Lung (tissue), 12 donors: ENCODE results near the gene NT5DC3. TPM values are rescaled to one million over a fixed set of nuclear protein-coding genes. Genes with fewer than 3 reads are reported as not detected.
"Not testable (repeated sequence)": the region's sequence is repeated elsewhere in the genome, so short reads cannot be mapped to it uniquely, and the experiment has no call there.

ENCODE experiments used
- ATAC-seq: fragments of 200-7000 bp; cut with Tn5 transposase; one replicate; pipeline ENCODE4 v1.9.1; 2020; ENCODE audit warnings: moderate number of reproducible peaks; ENCODE audit not compliant: insufficient read depth, low FRiP score
- DNase-seq, 3 donors: peaks; one replicate each; pipeline ENCODE4 v3.0.0-alpha.2; 2013 to 2017
- H3K27ac ChIP-seq, 2 donors: one replicate each; pipeline ENCODE4 v1.5.1; 2013; ENCODE audit warnings: mild to moderate bottlenecking in 2 of 2, moderate library complexity in 2 of 2, control low read depth in 1 of 2, inconsistent platforms in 1 of 2, low read depth in 1 of 2, low read length in 1 of 2
- H3K27me3 ChIP-seq, 3 donors: one replicate each; pipeline ENCODE4 v1.5.1; 2013; ENCODE audit warnings: low read length in 2 of 3; ENCODE audit not compliant: control insufficient read depth in 3 of 3, insufficient read depth in 3 of 3
- H3K36me3 ChIP-seq, 4 donors: one replicate each; pipeline ENCODE4 v1.5.1; 2013; ENCODE audit warnings: low read length in 4 of 4, mild to moderate bottlenecking in 1 of 4, moderate library complexity in 1 of 4; ENCODE audit not compliant: control insufficient read depth in 4 of 4, insufficient read depth in 4 of 4
- H3K4me1 ChIP-seq, 5 donors: one replicate each; pipeline ENCODE4 v1.5.1; 2013; ENCODE audit warnings: low read length in 5 of 5, mild to moderate bottlenecking in 2 of 5, moderate library complexity in 1 of 5; ENCODE audit not compliant: control insufficient read depth in 5 of 5, insufficient read depth in 5 of 5
- H3K4me3 ChIP-seq: one replicate; pipeline ENCODE4 v1.5.1; 2013; ENCODE audit warnings: mild to moderate bottlenecking, control low read depth, moderate library complexity
- H3K9ac ChIP-seq, 2 donors: one replicate each; pipeline ENCODE4 v1.5.1; 2013; ENCODE audit warnings: low read length in 2 of 2, control low read depth in 1 of 2; ENCODE audit not compliant: insufficient read depth in 1 of 2
- H3K9me3 ChIP-seq, 4 donors: one replicate each; pipeline ENCODE4 v1.5.1; 2013; ENCODE audit warnings: low read length in 3 of 4, mild to moderate bottlenecking in 1 of 4, moderate library complexity in 1 of 4; ENCODE audit not compliant: control insufficient read depth in 4 of 4, insufficient read depth in 3 of 4
- CTCF ChIP-seq: IDR thresholded peaks from 2 replicates; pipeline ENCODE4 v1.5.1; 2012; ENCODE audit warnings: mild to moderate bottlenecking; ENCODE audit errors: control extremely low read depth, extremely low read depth
- WGBS, 2 donors: extraction: QIAGEN DNeasy Blood & Tissue Kit; methylation state at CpG; one replicate each; pipeline ENCODE4 v1.1.7; 2013; 5-methylcytosine and 5-hydroxymethylcytosine counted together
- polyA plus RNA-seq, 2 donors: library from polyadenylated mRNA; stranded (reverse); fragments of 200-250 nt; gene quantifications; one replicate each; pipeline ENCODE4 v1.2.1, GENCODE V29; 2013
- total RNA-seq, 2 donors: library from RNA; depleted of rRNA in 1 of 2; stranded (reverse); fragments of >200 nt in 1 of 2; gene quantifications; one replicate each; pipeline ENCODE4 v1.2.1, GENCODE V29; 2014 to 2021
- donor health status: control.
- donor health status: control.
- donor health status: Bipolar disorder and iron deficiency.
- donor health status: healthy.
- donor health status: DM: yes; HTN: yes; CAD: no.

NT5DC3 gene
- total and polyA plus RNA-seq, 4 donors = 0.93 to 12.3 (median 3.6) TPM

- peak in 2 of 3 donors; percentile 13 to 41 for DNase-seq
- TF ChIP-seq CTCF = no peak
- WGBS, 2 donors = 70 to 74% methylated on average over 4 of the region's 4 CpGs
- H3K36me3 ChIP-seq = no peaks in the 10 kb centered on the region
- H3K27me3 ChIP-seq = peaks cover 0 to 7% (median 0%) of the 10 kb centered on the region in 3 donors
- H3K9ac ChIP-seq = no peak overlapping the region
- H3K9me3 ChIP-seq = no peaks in the 10 kb centered on the region
- ATAC-seq = no peak
- H3K4me3 ChIP-seq = no peak overlapping the region
- H3K27ac ChIP-seq = no peak overlapping the region
- H3K4me1 ChIP-seq = peaks cover 0 to 13% (median 5%) of the 10 kb centered on the region in 5 donors
These were observed 1.9 kb downstream of the NT5DC3 start for GRCh38 chr12:103839103-103839502.

- ATAC-seq = no peak
- Histone ChIP-seq H3K36me3 (no peaks in the 10 kb centered on the region), H3K4me3 (no peak overlapping the region), H3K27ac (no peak overlapping the region), H3K27me3 (peaks cover 0 to 7% (median 0%) of the 10 kb centered on the region in 3 donors), H3K9me3 (no peaks in the 10 kb centered on the region), H3K9ac (no peak overlapping the region), H3K4me1 (peaks cover 0 to 19% (median 5%) of the 10 kb centered on the region in 5 donors)
- WGBS, 2 donors = 95 to 100% methylated on average over 1 of the region's 1 CpG
- DNase-seq = no peak
- TF ChIP-seq CTCF = no peak
These were observed 2.6 kb downstream of the NT5DC3 start for GRCh38 chr12:103838254-103838914.

GRCh38 chr12:103836345-103836744, 4.7 kb downstream of the NT5DC3 start:
- H3K4me1 ChIP-seq = peaks cover 0 to 17% (median 4%) of the 10 kb centered on the region in 5 donors
- DNase-seq = no peak
- WGBS, 2 donors = 86 to 95% methylated on average over 5 of the region's 5 CpGs
- ATAC-seq = no peak
- no peak overlapping the region for H3K27ac ChIP-seq
- H3K4me3 ChIP-seq = no peak overlapping the region
- no peaks in the 10 kb centered on the region for H3K36me3 ChIP-seq
- H3K9ac ChIP-seq = no peak overlapping the region
- no peak for TF ChIP-seq CTCF
- peaks cover 0 to 7% (median 0%) of the 10 kb centered on the region in 3 donors for H3K27me3 ChIP-seq
- no peaks in the 10 kb centered on the region for H3K9me3 ChIP-seq

- WGBS, 2 donors = 96 to 97% methylated on average over 11 of the region's 11 CpGs
- not testable (repeated sequence) for H3K9ac ChIP-seq, H3K27ac ChIP-seq, H3K9me3 ChIP-seq, H3K36me3 ChIP-seq, H3K27me3 ChIP-seq, H3K4me3 ChIP-seq, ATAC-seq, DNase-seq
- H3K4me1 ChIP-seq = peaks cover 0 to 17% (median 4%) of the 10 kb centered on the region in 5 donors
These were observed 5.2 kb downstream of the NT5DC3 start for GRCh38 chr12:103835747-103836335.
